ENCODE results near the gene SP9. TPM values are rescaled to one million over a fixed set of nuclear protein-coding genes. Genes with fewer than 3 reads are reported as not detected.

SP9 gene
- total and polyA plus RNA-seq, 10 donors, result not detected

DNA sequence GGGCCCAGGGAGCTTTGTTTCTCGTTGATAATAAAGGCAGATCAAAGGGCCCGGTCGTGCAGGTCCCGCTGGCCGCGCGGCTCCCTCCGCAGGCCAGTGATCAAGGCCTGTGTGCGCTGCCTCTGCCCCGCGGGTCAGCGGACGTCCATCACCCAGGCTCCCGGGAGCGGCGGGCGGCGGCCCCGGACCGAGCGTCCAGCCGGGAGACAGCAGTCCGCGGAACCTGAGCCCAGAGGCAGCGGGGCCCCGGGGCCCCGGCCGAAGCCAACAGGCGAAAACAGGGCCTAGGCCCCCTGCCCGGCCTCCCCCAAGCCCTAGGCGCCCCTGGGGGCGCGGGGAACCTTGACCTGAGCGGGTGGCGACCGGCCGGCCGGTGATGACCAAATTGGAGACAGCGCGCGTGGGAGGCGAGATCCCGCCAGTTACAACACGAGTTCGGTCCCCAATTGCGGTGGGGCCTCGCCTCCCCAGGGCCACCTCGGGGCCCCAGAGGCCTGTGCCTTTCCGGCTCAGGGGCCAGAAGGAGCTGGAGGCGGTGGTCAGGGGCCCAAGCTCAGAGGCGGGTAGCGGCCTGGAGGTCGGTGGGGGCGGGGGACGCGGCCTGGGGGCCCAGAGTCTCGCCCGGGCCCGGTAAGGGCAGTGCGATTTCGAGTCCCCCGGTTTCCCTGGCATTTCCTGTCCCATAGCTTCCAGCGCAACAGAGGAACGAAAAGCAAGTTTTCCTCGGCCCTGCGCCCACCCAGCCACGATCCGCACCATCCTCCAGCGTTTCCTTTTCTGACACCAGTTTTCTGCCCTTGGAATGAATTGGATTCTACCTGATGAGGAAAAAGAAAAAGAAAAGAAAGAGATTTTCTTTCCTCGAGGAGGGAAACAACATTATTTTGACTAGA is 5.9 kb downstream of the SP9 start:
- WGBS, 5 donors, result 4 to 8% (median 6%) methylated on average over 34 to 70 of the region's 70 CpGs

DNA sequence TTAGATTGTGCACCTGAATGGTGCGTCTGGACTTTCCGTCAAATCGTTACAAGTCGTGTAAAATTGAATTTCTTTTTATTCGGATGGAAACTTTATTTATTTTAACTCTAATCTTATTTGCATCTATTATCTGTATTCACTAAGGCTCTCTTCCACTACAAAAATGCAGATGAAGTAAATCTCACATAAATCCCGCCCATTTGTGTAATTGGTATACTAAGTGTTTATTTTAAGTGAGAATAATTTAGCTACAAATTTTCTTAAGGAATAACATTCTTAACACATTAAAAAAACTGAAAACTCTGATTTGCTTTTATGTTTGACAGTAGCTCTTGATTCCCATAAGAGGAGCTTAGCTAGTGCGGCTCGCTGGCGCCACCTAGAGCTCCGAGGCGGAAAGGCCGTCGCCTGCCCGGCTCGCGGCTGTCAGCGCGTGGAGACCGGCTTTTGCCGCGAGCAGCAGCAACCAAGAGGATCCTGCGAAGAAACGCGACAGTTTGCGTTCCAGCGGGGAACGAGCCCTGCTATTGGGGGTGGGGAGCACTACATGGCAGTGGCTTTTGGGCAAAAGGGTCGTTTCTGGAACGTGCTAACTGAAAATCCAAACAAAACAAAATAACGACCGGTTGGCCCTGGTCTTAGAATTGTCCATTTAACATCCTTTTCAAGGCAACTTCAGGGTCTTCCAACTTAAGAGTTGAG is 6.7 kb downstream of the SP9 start:
- H3K27ac ChIP-seq, result no peak overlapping the region
- intact Hi-C loops (cut with DNase I; ENCODE audit: low total_unique reads), result loop anchor here (5.0 kb wide), 1 partner anchor 939 kb away; no protein-coding TSS in a partner anchor
- H3K27me3 ChIP-seq (replicated peaks in 1 of 7), result peaks cover 6 to 97% (median 91%) of the 10 kb centered on the region in 7 donors
- H3K4me1 ChIP-seq, result peaks cover 26 to 74% (median 64%) of the 10 kb centered on the region in 6 donors
- peak overlapping the region in 4 of 8 donors; percentile 3 to 54 (median 9) for H3K4me3 ChIP-seq
- H3K36me3 ChIP-seq, result peaks cover 0 to under 1% (median 0%) of the 10 kb centered on the region in 6 donors
- DNase-seq, result peak; percentile 98
- 0 to 2% (median 1%) methylated on average over 31 of the region's 31 CpGs for WGBS, 5 donors
- TF ChIP-seq POLR2A (IDR thresholded peaks at IDR 0.05) (no peak), POLR2AphosphoS5 (IDR thresholded peaks at IDR 0.05) (peak; percentile 29 to 83 (median 66))
- TF ChIP-seq, protein P1, sequence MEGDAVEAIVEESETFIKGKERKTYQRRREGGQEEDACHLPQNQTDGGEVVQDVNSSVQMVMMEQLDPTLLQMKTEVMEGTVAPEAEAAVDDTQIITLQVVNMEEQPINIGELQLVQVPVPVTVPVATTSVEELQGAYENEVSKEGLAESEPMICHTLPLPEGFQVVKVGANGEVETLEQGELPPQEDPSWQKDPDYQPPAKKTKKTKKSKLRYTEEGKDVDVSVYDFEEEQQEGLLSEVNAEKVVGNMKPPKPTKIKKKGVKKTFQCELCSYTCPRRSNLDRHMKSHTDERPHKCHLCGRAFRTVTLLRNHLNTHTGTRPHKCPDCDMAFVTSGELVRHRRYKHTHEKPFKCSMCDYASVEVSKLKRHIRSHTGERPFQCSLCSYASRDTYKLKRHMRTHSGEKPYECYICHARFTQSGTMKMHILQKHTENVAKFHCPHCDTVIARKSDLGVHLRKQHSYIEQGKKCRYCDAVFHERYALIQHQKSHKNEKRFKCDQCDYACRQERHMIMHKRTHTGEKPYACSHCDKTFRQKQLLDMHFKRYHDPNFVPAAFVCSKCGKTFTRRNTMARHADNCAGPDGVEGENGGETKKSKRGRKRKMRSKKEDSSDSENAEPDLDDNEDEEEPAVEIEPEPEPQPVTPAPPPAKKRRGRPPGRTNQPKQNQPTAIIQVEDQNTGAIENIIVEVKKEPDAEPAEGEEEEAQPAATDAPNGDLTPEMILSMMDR (IDR thresholded peaks at IDR 0.05 in 8 of 11, conservative IDR thresholded peaks at IDR 0.05 in 3 of 11), result peak; percentile 72 to 99 (median 97)
- H3K9me3 ChIP-seq, result no peaks in the 10 kb centered on the region

More for the DNA sequence above, 5.9 kb downstream of the SP9 start:
- peaks cover 6 to 100% (median 99%) of the 10 kb centered on the region in 7 donors for H3K27me3 ChIP-seq (replicated peaks in 1 of 7)
- no peak overlapping the region for H3K27ac ChIP-seq
- H3K4me3 ChIP-seq, result peak overlapping the region in 2 of 8 donors; percentile 4 to 33
- intact Hi-C loops (cut with DNase I; ENCODE audit: low total_unique reads), result loop anchor here (5.0 kb wide), 1 partner anchor 938 kb away; no protein-coding TSS in a partner anchor
- peak; percentile 78 for DNase-seq
- H3K4me1 ChIP-seq, result peaks cover 34 to 82% (median 72%) of the 10 kb centered on the region in 6 donors
- no peaks in the 10 kb centered on the region for H3K36me3 ChIP-seq
- TF ChIP-seq, protein P1 (IDR thresholded peaks at IDR 0.05 in 8 of 11, conservative IDR thresholded peaks at IDR 0.05 in 3 of 11), result no peak
- peak in 2 of 3 donors; percentile 11 to 15 for TF ChIP-seq POLR2AphosphoS5 (IDR thresholded peaks at IDR 0.05)
- peaks cover 0 to under 1% (median 0%) of the 10 kb centered on the region in 8 donors for H3K9me3 ChIP-seq

DNA sequence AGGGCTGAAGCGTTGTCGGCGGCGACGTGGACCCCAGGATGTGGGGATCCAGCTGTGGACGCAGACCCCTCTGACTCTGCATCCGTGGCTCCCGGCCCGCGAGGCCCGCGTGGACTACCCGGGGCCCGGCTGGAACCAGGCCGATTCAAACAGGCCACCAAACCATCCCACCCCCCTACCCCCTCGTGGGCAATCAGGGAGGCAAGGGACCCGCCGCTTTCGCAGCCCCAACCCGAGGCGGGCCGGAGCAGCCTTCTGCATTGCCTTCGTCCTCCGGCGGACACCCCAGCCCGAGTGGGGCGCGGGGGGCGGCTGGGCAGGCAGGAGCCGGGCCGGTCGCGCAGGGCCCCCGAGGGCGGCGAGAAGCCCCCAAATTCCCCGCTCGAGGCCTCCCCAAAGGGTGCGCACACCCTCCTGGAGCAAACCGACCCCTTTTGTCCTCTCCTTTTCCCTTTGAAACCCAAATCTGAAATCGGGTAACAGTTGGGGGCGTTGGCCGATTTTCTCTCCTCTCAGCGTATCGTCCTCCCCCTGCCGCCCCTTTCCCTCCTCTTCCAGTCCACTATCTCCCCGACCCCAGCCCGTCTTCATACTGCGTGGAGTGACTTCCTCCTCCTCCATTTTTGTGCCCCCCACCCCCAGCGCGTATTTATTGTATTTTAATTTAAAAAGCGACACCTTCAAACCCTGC is 7.4 kb downstream of the SP9 start:
- peak; percentile 80 for DNase-seq
- 2 to 5% (median 4%) methylated on average over 28 to 52 of the region's 52 CpGs for WGBS, 5 donors

More for the DNA sequence above, 7.4 kb downstream of the SP9 start:
- TF ChIP-seq POLR2AphosphoS5 (IDR thresholded peaks at IDR 0.05) (no peak), POLR2A (IDR thresholded peaks at IDR 0.05) (no peak)
- TF ChIP-seq, protein P1 (IDR thresholded peaks at IDR 0.05 in 8 of 11, conservative IDR thresholded peaks at IDR 0.05 in 3 of 11), result no peak
- no peaks in the 10 kb centered on the region for H3K9me3 ChIP-seq
- H3K36me3 ChIP-seq, result peaks cover 0 to 7% (median 0%) of the 10 kb centered on the region in 6 donors
- H3K4me1 ChIP-seq, result peaks cover 24 to 67% (median 57%) of the 10 kb centered on the region in 6 donors
- peak overlapping the region in 4 of 8 donors; percentile 3 to 54 (median 9) for H3K4me3 ChIP-seq
- H3K27me3 ChIP-seq (replicated peaks in 1 of 7), result peaks cover 6 to 90% (median 84%) of the 10 kb centered on the region in 7 donors
- no peak overlapping the region for H3K27ac ChIP-seq
- intact Hi-C loops (cut with DNase I; ENCODE audit: low total_unique reads), result loop anchor here (5.0 kb wide), 1 partner anchor 940 kb away; no protein-coding TSS in a partner anchor
